ENCODE measurements around the gene CDKL5.

The CDKL5 gene

DNA sequence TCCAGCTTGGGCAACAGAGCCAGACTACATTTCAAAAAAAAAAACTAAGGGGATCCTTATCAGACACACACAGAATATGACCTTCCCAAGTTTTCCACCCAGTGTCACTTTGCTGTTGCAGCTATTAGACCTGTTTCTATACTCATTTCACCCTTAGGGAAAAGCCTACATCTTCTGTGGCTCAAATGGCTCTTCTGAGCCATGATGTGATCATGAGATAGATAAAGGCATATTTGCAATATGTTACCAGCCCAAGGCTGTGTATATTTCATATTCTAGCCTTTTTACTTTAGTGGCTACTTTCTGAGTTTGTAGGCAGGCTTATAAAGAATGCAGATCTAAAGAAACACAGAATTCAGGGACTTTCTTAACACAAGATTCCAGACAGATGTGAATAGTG is 227.2 kb downstream of the CDKL5 start:
- no peak for DNase-seq

DNA sequence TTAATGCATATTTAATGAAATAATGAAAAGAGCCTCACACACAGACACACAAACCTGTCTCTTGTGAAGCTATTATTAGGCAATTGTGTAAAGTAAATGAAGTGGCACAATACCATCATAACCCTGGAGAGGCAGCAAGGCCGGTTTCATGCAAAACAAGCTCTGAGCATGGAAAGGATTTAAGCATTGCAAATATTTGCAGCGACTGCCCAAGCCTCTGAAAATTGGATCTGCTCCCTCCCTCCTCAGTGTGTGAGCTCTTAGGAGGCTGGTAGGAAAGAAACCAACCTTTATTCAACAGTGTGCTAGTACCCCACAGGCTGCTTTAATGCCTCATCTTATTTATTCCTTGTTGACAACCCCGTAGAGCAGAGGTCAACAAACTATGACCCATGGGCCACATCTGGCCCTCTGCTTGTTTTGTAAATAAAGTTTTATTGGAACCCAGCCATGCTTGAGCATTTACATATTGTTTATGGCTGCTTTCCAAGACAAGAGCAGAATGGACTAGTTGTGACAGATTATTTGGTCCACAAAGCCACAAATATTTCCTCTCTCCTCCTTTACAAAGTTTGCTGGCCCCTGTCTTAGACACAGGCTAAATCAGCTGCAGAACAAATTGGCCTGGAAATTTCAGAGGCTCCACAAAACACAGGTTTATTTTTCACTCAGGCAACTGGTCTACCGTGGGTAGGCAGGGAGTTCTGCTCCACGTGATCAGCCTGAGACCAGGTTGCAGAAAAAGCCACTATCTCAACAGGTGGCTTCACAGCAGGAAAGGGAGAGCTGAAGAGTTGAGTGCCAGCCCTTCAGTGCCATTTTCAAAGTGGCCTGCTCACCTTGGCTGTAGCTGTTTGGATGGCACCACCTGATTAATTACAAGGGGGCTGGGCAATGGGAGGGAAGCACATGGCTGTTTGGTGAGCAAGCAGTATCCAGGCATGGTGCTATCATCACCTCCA is 229.7 kb downstream of the CDKL5 start:
- no peak for DNase-seq

GRCh38 chrX:18661273-18661672 is 235.9 kb downstream of the CDKL5 start:
- no peak for DNase-seq

GRCh38 chrX:18664947-18665346 is 239.5 kb downstream of the CDKL5 start:
- DNase-seq, result no peak

DNA sequence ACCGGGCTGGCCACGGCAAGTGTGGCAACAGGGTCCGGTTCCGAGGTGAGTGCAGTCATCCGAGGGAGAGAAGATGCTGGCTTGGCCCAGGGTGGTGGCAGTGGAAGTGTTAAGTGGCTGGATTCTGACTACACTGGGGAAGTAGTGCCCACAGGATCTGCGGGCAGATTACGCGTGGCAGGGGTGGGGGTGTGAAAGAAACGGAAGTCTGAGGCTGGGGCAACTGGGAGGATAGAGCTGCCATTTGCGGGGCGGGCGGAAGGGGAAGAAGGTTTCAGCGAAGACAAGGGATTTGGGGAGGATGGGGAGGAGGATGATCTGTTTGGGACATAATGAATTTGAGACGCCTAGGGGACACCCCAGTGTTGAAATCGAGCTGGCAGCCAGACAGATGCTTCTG is 241.2 kb downstream of the CDKL5 start:
- no peak for DNase-seq

GRCh38 chrX:18668071-18668835 is 242.8 kb downstream of the CDKL5 start:
- DNase-seq, result no peak

DNA sequence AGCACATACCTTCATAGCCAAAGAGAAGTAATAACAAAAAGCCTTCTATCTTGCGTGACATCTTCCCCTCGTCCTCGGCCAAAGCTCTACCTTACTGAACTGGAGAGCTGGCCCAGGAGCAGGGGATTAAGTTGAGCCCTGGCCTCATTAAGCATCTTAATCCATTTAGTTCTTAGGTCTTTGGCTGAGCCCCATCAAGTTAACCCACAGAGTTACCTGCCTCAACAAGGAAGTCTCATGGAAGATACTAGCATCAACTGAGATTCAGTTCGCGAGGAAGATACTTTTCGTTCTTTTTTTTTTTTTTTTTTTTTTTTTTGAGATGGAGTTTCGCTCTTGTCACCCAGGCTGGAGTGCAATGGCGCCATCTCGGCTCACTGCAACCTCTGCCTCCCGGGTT is 246.6 kb downstream of the CDKL5 start, which contains the start of gene RS1:
TSS of gene RS1 (minus strand) at position 101 of the 400 bp plus-strand sequence. CDS start at position 61, 40 bp downstream.
- no peak for DNase-seq

GRCh38 chrX:18674417-18674787 is 249.0 kb downstream of the CDKL5 start:
- DNase-seq, result peak; percentile 7

DNA sequence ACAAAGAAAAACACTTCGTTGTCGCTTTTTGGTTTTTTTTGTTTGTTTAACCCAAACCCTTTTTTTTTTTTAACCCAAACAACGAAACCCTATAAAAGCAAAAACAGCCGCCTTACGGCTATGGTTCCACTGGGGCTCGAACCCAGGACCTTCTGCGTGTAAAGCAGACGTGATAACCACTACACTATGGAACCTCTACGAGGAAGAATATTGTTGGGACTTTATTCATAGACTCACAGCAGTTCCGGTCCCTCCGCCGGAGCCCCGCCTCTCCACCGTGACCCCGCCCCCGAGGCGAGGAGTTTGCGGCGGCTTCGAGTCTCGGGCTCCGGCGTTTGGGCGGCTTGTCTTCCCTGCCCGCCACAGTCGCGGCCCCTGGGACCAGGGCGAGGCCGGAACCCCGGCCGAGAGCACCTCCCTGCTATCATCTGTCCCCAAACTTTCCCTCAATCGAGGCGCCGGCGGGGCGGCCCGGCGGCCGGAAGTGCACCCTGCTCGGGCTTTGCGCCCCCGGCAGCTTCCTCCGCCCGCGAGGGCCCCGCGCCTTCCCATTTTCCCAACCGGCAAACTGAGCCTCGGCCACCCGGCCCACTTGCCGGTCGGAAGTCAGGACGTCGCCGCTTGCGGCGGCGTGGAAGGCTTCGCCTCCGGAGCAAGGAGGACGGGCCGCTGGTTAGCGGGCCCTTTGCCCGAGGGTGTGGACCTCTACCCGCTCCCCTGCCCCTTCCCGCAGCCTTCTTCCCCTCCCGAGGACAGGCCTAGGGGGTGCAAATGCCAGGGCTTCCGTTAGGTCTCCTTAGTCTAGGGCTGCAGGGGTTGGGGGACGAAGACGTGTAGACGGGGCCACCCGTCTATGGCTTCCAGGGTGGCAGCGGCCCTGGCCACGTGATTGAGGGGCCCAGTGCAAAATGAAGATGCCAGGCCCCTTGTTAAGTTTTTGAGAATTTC is 249.7 kb downstream of the CDKL5 start:
- DNase-seq, result peak; percentile 77

DNA sequence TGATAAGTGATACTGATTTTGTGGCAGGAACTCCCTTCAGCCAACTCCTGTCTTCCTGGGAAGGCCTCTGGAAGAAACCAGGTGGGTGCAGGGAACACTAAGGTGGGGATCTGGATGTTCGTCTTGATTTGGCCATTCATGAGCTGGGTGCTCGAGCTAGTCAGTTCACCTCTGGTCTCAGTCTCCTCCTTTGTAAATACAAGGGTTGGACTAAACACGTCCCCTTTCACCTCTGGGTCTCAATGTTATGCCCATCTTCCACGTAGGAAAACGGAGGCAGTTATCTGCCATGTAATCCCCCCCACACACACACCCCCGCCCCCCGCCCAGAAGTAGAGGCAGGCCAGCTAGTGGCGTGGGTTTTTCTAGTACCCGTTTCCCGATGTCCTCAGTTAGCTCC is 250.6 kb downstream of the CDKL5 start:
- DNase-seq, result no peak

GRCh38 chrX:18676470-18676869 is 251.1 kb downstream of the CDKL5 start:
- no peak for DNase-seq

- DNase-seq, result no peak
Observed at GRCh38 chrX:18677161-18677869, 251.9 kb downstream of the CDKL5 start.

DNA sequence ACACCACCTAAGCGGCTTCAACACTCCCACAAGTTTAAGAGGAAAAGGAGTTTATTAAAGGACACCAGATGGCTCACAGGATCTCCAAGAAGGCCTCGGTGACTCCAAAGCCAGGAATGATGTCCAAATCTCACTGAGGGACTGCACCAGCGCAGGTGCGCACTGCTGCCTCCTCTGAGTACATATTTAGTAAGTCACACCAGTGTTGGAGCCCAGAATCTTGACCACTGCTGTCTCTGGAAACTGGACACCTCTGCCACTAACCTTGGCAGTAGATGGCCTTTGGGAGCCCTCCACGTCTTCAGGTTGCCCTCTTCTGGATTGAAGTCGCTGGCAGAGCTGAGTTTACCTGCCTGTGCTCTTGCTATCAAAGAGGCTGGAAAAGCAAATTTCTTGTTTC is 256.6 kb downstream of the CDKL5 start:
- no peak for DNase-seq

- no peak for DNase-seq
Observed at GRCh38 chrX:18682979-18683387, 257.6 kb downstream of the CDKL5 start.

DNA sequence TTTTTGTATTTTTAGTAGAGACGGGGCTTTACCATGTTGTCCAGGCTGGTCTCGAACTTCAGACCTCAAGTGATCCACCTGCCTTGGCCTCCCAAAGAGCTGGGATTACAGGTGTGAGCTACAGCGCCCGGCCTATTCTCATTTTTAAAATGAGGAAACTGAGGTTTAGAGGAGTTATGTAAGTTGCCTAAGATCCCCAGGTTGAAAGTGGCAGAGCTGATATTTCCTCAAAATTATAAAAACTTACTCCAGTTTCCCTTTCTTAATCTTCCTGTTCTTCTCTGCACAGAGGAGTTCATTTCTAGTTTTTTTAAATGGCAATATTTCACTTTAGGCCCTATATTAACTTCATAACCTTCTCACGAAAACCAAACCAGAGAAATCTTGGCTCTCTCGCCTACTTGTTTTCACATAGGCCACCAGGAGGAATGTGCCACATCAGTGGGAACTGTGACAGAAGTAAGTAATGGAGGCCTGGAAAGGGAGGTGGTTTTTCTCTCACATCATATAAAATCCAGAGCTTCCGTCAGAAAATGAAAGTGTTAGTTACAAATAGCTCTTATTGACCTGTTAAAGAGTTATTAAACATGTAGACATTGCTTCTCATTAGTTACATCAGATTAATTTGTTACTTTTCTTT is 262.6 kb downstream of the CDKL5 start:
- DNase-seq, result no peak

- no peak for DNase-seq
Observed at GRCh38 chrX:18691431-18691830, 266.0 kb downstream of the CDKL5 start.

DNA sequence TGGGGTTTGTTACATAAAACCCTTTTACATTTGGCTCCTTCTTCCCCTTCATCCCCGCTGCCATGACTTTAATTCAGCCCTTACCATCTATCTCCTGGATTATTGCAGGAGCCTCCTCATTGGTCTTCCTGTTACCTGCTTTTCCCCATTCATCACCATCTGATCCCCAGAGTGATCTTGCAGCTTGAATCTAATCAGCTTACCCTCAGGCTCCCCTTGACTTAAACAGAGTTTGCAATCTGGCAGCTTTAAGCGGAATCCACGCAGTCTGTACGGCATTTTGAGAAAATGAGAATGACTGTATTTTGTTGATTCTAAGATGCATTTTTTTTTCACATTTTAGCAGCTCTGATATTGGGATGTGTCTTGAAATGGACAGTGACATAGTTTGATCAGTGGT is 267.1 kb downstream of the CDKL5 start:
- DNase-seq, result no peak

DNA sequence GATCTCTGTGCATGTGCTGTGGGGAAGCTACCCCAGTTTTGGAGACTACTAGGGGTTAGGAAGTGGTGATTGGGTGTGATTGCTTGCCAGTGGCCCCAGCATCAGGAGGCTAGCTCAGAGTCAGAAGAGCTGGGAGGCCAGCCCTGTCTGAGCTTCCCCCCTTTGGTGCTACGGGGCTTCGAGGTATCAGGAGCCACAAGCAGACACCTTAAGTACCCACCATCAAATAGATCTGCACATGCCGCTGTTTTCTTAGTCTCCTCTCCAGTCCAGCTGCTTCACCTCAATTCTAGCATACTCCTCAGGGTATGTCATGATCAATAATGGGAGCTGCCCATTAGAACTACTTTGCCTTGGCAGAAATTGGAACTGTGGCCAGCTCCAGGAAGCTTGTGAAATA is 271.2 kb downstream of the CDKL5 start:
- DNase-seq, result no peak

GRCh38 chrX:18698737-18699650 is 273.6 kb downstream of the CDKL5 start:
- no peak for DNase-seq

GRCh38 chrX:18701621-18702361 is 276.4 kb downstream of the CDKL5 start:
- no peak for DNase-seq
